GM12878 (cell line): ENCODE results near the gene THADA. TPM values are rescaled to one million over a fixed set of nuclear protein-coding genes. Genes with fewer than 3 reads are reported as not detected.

Experiments used
- ATAC-seq: fragments of 200-7000 bp; cut with Tn5 transposase; 3 replicates; pipeline ENCODE4 v1.9.1; 2020; ENCODE audit warnings: mild to moderate bottlenecking, moderate library complexity
- BruUV-seq: library from RNA; stranded (reverse); fragments of 400-500 nt; replicated peaks from 2 replicates; lab custom pipeline; 2021; lab: Mats Ljungman, UMichigan
- CTCF ChIA-PET: fragments of 300-600 bp; sonication (Branson Sonifier 250); formaldehyde crosslinking; extraction: SDS; loops from one replicate; lab custom pipeline; 2021; ENCODE audit warnings: inconsistent platforms; lab: Yijun Ruan, JAX
- POLR2A ChIA-PET: fragments of 350-600 bp; formaldehyde crosslinking; extraction: SDS; loops from one replicate; lab custom pipeline; 2021; ENCODE audit warnings: inconsistent platforms; lab: Charles Lee
- RAD21 ChIA-PET: fragments of 300-600 bp; sonication (Branson Sonifier 250); formaldehyde crosslinking; loops from one replicate; lab custom pipeline; 2023; ENCODE audit warnings: antibody characterized with exemption; ENCODE audit not compliant: unreplicated experiment; lab: Charles Lee
- SMC1A ChIA-PET: fragments of 300-600 bp; sonication (Branson Sonifier 250); formaldehyde crosslinking; loops from one replicate; lab custom pipeline; 2023; ENCODE audit not compliant: unreplicated experiment, uncharacterized antibody; lab: Charles Lee
- DNase-seq: peaks from one replicate; pipeline ENCODE4 v3.0.0-alpha.2; 2011; ENCODE audit warnings: low read depth, low spot score
- FAIRE-seq: peaks from 3 replicates; lab custom pipeline; 2011; peaks lifted over from hg19 to GRCh38; lab: Jason Lieb, UNC
- H2AFZ ChIP-seq: 2 replicates; pipeline ENCODE4 v1.6.0; 2011; ENCODE audit warnings: low read depth, low read length, control low read depth; ENCODE audit not compliant: control insufficient read depth
- H3K27ac ChIP-seq: 2 replicates; pipeline ENCODE4 v1.5.1; 2011; ENCODE audit warnings: control low read depth; ENCODE audit not compliant: control insufficient read depth, insufficient read depth
- H3K27me3 ChIP-seq, 2 experiments: replicated peaks in 1 of 2; 2 replicates each; pipeline versions ENCODE4 v1.6.0 to v1.6.1; 2011; ENCODE audit warnings: low read length in 1 of 2; ENCODE audit not compliant: control insufficient read depth in 2 of 2, insufficient read depth in 2 of 2
- H3K36me3 ChIP-seq, 2 experiments: 2 replicates each; pipeline ENCODE4 v1.5.1; 2011; ENCODE audit warnings: low read length in 1 of 2; ENCODE audit not compliant: control insufficient read depth in 2 of 2, insufficient read depth in 2 of 2
- H3K4me1 ChIP-seq: 2 replicates; pipeline ENCODE4 v1.6.1; 2011; ENCODE audit warnings: mild to moderate bottlenecking, low read length, moderate library complexity, mixed read lengths; ENCODE audit not compliant: control insufficient read depth, insufficient read depth
- H3K4me2 ChIP-seq: 2 replicates; pipeline ENCODE4 v1.6.0; 2011; ENCODE audit warnings: control low read depth; ENCODE audit not compliant: control insufficient read depth, insufficient read depth
- H3K4me3 ChIP-seq: fragments of 200-600 bp; sonication (generic); 2 replicates; pipeline ENCODE4 v1.5.1; 2016
- H3K79me2 ChIP-seq: 2 replicates; pipeline ENCODE4 v1.6.0; 2011; ENCODE audit warnings: low read length; ENCODE audit not compliant: control insufficient read depth, insufficient read depth
- H3K9ac ChIP-seq: 2 replicates; pipeline ENCODE4 v1.8.0; 2011; ENCODE audit warnings: low read length, control low read depth, mixed read lengths; ENCODE audit not compliant: control insufficient read depth, insufficient read depth
- H3K9me3 ChIP-seq: replicated peaks from 3 replicates; pipeline ENCODE4 v1.5.1; 2011; ENCODE audit warnings: mild to moderate bottlenecking, low read length; ENCODE audit not compliant: control insufficient read depth, insufficient read depth
- H4K20me1 ChIP-seq: 2 replicates; pipeline ENCODE4 v1.6.0; 2011; ENCODE audit not compliant: control insufficient read depth, insufficient read depth
- BMI1 ChIP-seq: fragments of 450-650 bp; IDR thresholded peaks from 2 replicates; pipeline ENCODE4 v1.6.1; 2016; ENCODE audit warnings: mild to moderate bottlenecking, moderate library complexity, borderline replicate concordance
- ELK1 ChIP-seq: IDR thresholded peaks from 2 replicates; pipeline ENCODE4 v1.6.1; 2012; ENCODE audit warnings: low read depth, low read length, improper control_type of control experiment
- FOS ChIP-seq: IDR thresholded peaks from 3 replicates; pipeline ENCODE4 v1.6.1; 2011; ENCODE audit warnings: borderline replicate concordance; ENCODE audit not compliant: insufficient read length; ENCODE audit errors: extremely low read depth
- HSF1 ChIP-seq: fragments of 150-350 bp; IDR thresholded peaks from 2 replicates; pipeline ENCODE4 v1.6.1; 2014; ENCODE audit warnings: mild to moderate bottlenecking, low read depth, low read length
- IKZF1 ChIP-seq: fragments of 450-650 bp; conservative IDR thresholded peaks from 2 replicates; pipeline ENCODE4 v1.6.1; 2017; ENCODE audit warnings: antibody characterized with exemption, mild to moderate bottlenecking
- IRF5 ChIP-seq: fragments of 450-650 bp; IDR thresholded peaks from 2 replicates; pipeline ENCODE4 v1.6.1; 2017; ENCODE audit warnings: borderline replicate concordance
- MLLT1 ChIP-seq: fragments of 450-650 bp; IDR thresholded peaks from 2 replicates; pipeline ENCODE4 v1.6.1; 2016; ENCODE audit warnings: mild to moderate bottlenecking
- NKRF ChIP-seq: fragments of 450-650 bp; conservative IDR thresholded peaks from 2 replicates; pipeline ENCODE4 v1.6.1; 2017; ENCODE audit warnings: mild to moderate bottlenecking, moderate library complexity
- TCF12 ChIP-seq: IDR thresholded peaks from 2 replicates; pipeline ENCODE4 v1.6.1; 2011; ENCODE audit warnings: low read depth, mild to moderate bottlenecking, low read length
- TCF7 ChIP-seq: IDR thresholded peaks from 2 replicates; pipeline ENCODE4 v1.6.1; 2014; ENCODE audit warnings: antibody characterized with exemption, borderline replicate concordance
- WGBS: methylation state at CpG from one replicate; pipeline ENCODE4 v1.1.6; 2016; ENCODE audit warnings: low lambda C conversion rate; ENCODE audit not compliant: insufficient replicate concordance, insufficient coverage; ENCODE audit errors: missing lambda C conversion rate; 5-methylcytosine and 5-hydroxymethylcytosine counted together
- in situ Hi-C: fragments of 300-500 bp; cut with MboI; formaldehyde crosslinking; loops from 9 replicates; pipeline ENCODE4 v1.14.3; 2018; ENCODE audit warnings: mixed read lengths
- intact Hi-C: fragments of 100-400 bp; cut with micrococcal nuclease; formaldehyde crosslinking; loops from one replicate; pipeline ENCODE4 v1.14.2; 2022; ENCODE audit not compliant: unreplicated experiment
- polyA plus RNA-seq, 11 experiments: library from polyadenylated mRNA; depleted of rRNA in 4 of 11; unstranded in 6 of 11; stranded (reverse) in 5 of 11; fragments of >200 nt; fragmentation: Nextera tagmentation in 4 of 11; fragmentation: Illumina TruSeq in 1 of 11; extraction: Ambion mirVana in 4 of 11; extraction: Trizol in 1 of 11; gene quantifications; 1 replicate in 1 of 11; 2 replicates in 10 of 11; pipeline versions ENCODE4 v1.2.1 to v1.2.3, GENCODE V29; 2011 to 2016; ENCODE audit warnings: inconsistent platforms in 2 of 11, missing spikeins in 2 of 11, low read depth in 1 of 11
- total RNA-seq, 4 experiments: library from RNA; depleted of rRNA in 3 of 4; stranded (reverse); fragments of >200 nt in 3 of 4; fragmentation: Illumina TruSeq in 1 of 4; extraction: Trizol in 1 of 4; gene quantifications; 2 replicates each; pipeline versions ENCODE4 v1.2.1 to v1.2.3, GENCODE V29; 2013 to 2021

THADA gene
- total and polyA plus RNA-seq, 10 of the 15 experiments (the other 5 are each of a cell fraction or from before 2014, with no cell fraction given) = 14.6 to 33.2 (median 23.2) TPM

- no peaks in the 10 kb centered on the region for H3K27me3 ChIP-seq
- H4K20me1 ChIP-seq = no peaks in the 10 kb centered on the region
- ChIA-PET RAD21 (interaction anchor here (0.9 kb wide), 1 partner anchor 170 kb away, joined by 3 read pairs; no protein-coding TSS in a partner anchor), CTCF (interaction anchor here (1.5 kb wide), 1 partner anchor 12 kb away, joined by 4 read pairs; no protein-coding TSS in a partner anchor), POLR2A (interaction anchor here (0.6 kb wide), 1 partner anchor 111 kb away, joined by 3 read pairs; no protein-coding TSS in a partner anchor), SMC1A (interaction anchor here (0.6 to 1.2 kb wide), 6 partner anchors 9 to 350 kb away, joined by 3 to 4 read pairs (median 3); no protein-coding TSS in a partner anchor)
- TF ChIP-seq HSF1 (no peak), BMI1 (no peak), IKZF1 (no peak), ELK1 (no peak), TCF12 (no peak), TCF7 (no peak), FOS (no peak), MLLT1 (no peak), IRF5 (no peak), NKRF (no peak)
- H3K79me2 ChIP-seq = no peaks in the 10 kb centered on the region
- no peak overlapping the region for H3K4me2 ChIP-seq
- BruUV-seq = no TSS peak
- intact Hi-C loops = no loop called here
- FAIRE-seq (no peak), ATAC-seq (no peak), DNase-seq (no peak)
- WGBS = 79% methylated on average over 5 of the region's 5 CpGs
- no peak overlapping the region for H3K4me3 ChIP-seq
- no peak overlapping the region for H3K9ac ChIP-seq
- H2AFZ ChIP-seq = no peak overlapping the region
- in situ Hi-C loops = no loop called here
- no peaks in the 10 kb centered on the region; a peak in 1 of 4 replicates for H3K36me3 ChIP-seq
- H3K4me1 ChIP-seq = peaks cover 9% of the 10 kb centered on the region; the same call in 1 of the 2 replicates
- H3K9me3 ChIP-seq = no peaks in the 10 kb centered on the region; the same call in 2 of the 3 replicates
- no peak overlapping the region for H3K27ac ChIP-seq
These were observed 281.4 kb downstream of the THADA start for GRCh38 chr2:43314299-43314927.
